Measurements from ENCODE around the gene CD209.
"Not testable (repeated sequence)": the region's sequence is repeated elsewhere in the genome, so short reads cannot be mapped to it uniquely, and the experiment has no call there.

The CD209 gene

DNA sequence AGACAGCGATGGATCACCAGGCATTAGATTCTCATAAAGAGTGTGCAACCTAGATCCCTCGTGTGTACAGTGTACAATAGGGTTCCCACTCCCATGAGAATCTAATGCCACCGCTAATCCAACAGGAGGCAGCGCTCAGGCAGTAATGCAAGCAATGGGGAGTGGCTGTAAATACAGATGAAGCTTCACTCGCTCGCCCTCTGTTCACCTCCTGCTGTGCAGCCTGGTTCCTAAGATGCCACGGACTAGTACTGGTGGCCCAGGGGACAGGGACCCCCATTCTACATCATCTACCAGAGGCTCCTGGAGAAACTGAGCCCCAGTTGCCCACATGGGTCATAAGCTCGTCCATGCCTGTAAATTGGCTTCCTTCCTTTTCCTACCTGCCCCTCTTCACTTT lies 23.7 kb upstream of the CD209 start:
- TF ChIP-seq, protein P1, sequence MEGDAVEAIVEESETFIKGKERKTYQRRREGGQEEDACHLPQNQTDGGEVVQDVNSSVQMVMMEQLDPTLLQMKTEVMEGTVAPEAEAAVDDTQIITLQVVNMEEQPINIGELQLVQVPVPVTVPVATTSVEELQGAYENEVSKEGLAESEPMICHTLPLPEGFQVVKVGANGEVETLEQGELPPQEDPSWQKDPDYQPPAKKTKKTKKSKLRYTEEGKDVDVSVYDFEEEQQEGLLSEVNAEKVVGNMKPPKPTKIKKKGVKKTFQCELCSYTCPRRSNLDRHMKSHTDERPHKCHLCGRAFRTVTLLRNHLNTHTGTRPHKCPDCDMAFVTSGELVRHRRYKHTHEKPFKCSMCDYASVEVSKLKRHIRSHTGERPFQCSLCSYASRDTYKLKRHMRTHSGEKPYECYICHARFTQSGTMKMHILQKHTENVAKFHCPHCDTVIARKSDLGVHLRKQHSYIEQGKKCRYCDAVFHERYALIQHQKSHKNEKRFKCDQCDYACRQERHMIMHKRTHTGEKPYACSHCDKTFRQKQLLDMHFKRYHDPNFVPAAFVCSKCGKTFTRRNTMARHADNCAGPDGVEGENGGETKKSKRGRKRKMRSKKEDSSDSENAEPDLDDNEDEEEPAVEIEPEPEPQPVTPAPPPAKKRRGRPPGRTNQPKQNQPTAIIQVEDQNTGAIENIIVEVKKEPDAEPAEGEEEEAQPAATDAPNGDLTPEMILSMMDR (IDR thresholded peaks at IDR 0.05; ENCODE audit: low read length, missing control alignments), result no peak
- no peak overlapping the region for H3K4me3 ChIP-seq (replicated peaks; ENCODE audit: low read depth, low read length)
- DNase-seq (ENCODE audit: low read depth), result no peak

DNA sequence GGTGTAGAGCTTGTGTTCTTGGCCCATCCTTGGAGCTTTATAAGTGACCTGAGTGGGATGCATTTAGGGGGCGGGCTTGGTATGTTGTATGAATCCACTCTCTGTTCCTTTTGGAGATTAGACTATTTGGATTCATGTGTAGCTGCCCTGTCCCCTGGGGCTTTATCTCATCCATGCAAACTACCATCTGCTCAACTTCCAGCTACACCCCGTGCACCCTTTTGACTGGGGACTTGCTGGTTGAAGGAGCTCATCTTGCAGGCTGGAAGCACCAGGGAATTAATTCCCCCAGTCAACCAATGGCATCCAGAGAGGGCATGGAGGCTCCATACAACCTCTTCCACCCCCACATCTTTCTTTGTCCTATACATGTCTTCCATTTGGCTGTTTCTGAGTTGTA lies 21.8 kb upstream of the CD209 start:
- TF ChIP-seq, protein P1 (IDR thresholded peaks at IDR 0.05; ENCODE audit: low read length, missing control alignments), result no peak
- no peak for DNase-seq (ENCODE audit: low read depth)
- no peak overlapping the region for H3K4me3 ChIP-seq (replicated peaks; ENCODE audit: low read depth, low read length)

DNA sequence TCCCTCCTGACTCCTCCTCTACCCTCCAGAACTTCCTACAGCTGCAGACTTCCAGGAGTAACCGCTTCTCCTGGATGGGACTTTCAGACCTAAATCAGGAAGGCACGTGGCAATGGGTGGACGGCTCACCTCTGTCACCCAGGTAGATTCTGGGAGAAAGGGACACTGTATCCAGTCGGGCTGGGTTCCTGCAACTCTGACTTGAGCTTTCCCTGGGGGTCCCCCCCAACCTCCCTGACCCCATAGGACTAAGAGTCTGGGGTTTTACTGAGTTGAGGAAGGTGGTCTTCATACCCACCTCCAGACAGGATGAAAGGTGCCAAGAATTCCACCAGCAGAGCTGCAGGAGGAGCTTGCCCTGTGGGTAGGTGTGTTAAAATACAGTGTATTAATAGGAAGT lies 20.2 kb upstream of the CD209 start:
- H3K4me3 ChIP-seq (replicated peaks; ENCODE audit: low read depth, low read length), result no peak overlapping the region
- TF ChIP-seq, protein P1 (IDR thresholded peaks at IDR 0.05; ENCODE audit: low read length, missing control alignments), result no peak
- DNase-seq (ENCODE audit: low read depth), result no peak

DNA sequence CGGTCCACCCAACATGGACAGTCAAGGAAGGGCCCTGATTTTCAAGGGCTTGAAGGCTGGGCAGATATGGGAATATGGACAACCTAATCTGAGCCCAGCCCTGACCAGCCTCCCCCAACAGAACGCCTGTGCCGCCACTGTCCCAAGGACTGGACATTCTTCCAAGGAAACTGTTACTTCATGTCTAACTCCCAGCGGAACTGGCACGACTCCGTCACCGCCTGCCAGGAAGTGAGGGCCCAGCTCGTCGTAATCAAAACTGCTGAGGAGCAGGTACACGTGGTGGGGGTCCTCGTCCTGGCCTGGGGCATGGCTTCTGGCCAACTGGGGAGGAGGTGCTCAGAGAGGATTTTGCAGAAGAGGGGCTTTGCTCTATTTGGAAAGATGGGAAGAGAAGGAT lies 19.2 kb upstream of the CD209 start:
- TF ChIP-seq, protein P1 (IDR thresholded peaks at IDR 0.05; ENCODE audit: low read length, missing control alignments), result no peak
- DNase-seq (ENCODE audit: low read depth), result no peak
- no peak overlapping the region for H3K4me3 ChIP-seq (replicated peaks; ENCODE audit: low read depth, low read length)

DNA sequence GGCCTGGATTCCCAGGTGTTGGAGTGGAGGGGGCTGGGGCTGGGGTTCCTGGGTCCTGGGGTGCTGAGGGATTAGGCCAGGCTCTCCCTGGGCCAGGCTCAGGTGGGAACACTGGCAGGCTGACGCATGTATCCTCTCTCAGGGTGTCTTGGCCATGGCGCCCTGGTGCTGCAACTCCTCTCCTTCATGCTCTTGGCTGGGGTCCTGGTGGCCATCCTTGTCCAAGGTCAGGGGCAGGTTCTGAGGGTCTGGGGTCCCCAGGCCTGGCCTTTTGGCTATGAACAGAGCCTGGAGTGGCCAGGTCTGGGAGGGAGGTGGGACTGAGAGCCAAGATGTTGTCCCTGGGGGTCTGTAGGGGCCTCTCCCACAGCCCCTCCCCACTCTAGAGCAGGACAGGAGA lies 17.7 kb upstream of the CD209 start:
- not testable (repeated sequence) for DNase-seq (ENCODE audit: low read depth)

DNA sequence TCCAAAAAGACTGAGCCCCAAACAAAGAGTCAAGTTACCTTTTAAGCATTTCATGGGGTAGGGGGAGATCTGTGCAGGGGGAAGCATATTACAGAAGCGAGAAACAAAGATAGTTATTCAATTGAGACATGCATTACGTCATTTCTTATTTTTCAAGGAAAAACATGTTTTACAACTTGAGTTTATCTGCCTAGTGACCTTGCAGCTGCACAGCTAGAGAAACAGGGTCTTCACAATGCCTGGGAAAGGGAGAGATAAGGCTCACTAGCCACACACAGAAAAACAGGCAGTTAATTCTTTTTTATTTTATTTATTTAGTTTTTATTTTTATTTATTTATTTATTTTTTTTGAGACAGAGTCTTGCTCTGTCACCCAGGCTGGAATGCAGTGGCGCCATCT lies 16.8 kb upstream of the CD209 start:
- DNase-seq (ENCODE audit: low read depth); H3K4me3 ChIP-seq (replicated peaks; ENCODE audit: low read depth, low read length): not testable (repeated sequence)

More for the DNA sequence above, 17.7 kb upstream of the CD209 start:
- H3K4me3 ChIP-seq (replicated peaks; ENCODE audit: low read depth, low read length), result not testable (repeated sequence)

DNA sequence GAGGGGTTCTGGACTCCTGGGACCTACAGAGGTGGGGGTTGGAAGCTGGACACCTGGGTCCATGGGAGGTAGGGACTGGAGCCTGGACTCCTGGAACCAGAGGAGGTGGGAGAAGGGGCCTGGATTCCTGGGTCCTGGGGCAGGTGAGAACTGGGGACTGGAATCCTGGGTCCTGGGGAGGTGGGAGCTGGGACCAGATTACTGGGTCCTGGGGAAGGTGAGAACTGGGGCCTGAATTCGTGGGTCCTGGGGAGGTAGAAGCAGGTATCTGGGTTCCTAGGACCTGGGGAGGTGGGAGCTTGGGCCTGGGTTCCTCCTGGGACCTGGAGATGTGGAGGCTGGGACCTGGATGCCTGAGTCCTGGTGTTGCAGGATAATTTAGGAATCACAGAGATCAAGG lies 16.4 kb upstream of the CD209 start:
- H3K4me3 ChIP-seq (replicated peaks; ENCODE audit: low read depth, low read length), result no peak overlapping the region
- no peak for DNase-seq (ENCODE audit: low read depth)
- TF ChIP-seq, protein P1 (IDR thresholded peaks at IDR 0.05; ENCODE audit: low read length, missing control alignments), result no peak

DNA sequence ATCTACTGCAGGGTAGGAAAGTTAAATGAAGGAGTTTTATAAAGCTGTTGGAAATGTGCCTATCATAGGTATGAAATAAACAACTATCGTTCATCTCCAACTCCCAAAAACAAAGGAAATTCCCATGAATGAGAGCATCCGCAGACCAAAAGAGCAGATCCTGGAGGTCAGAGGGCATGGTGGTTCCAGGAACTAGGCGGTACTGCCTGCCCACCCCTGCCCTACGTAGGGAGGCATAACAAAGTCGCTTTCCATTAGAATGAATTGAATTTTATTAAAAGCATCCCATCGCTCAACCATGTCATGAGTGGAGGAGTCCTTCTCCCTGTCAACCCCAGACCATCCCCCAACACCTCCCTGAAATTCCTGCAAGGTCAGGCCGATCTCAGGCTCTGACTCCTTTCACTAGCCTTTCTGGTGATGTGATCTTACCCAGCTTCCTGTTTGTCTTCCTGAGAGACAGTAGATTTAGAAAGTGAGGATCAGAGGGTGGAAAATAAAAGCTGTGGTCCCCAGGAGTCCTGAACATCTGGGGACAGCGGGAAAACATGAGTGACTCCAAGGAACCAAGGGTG lies 15.5 kb upstream of the CD209 start, which contains the start of gene CLEC4M:
Gene CLEC4M (plus strand): TSS at position 525 of the 575 bp plus-strand sequence. CDS start 24 bp downstream, at position 549.
- no peak within 1 kb of the TSS for H3K4me3 ChIP-seq (replicated peaks; ENCODE audit: low read depth, low read length)
- no peak for DNase-seq (ENCODE audit: low read depth)
- TF ChIP-seq, protein P1 (IDR thresholded peaks at IDR 0.05; ENCODE audit: low read length, missing control alignments), result no peak

All from fibroblast of pulmonary artery (primary cell).